GM21717 (cell line): ENCODE results near the gene KCNC1.

Experiments
- ATAC-seq: cut with Tn5 transposase; IDR thresholded peaks from one replicate; pipeline ENCODE4 v1.9.1; 2021; ENCODE audit warnings: mild to moderate bottlenecking, moderate library complexity; ENCODE audit not compliant: unreplicated experiment

KCNC1 gene

DNA sequence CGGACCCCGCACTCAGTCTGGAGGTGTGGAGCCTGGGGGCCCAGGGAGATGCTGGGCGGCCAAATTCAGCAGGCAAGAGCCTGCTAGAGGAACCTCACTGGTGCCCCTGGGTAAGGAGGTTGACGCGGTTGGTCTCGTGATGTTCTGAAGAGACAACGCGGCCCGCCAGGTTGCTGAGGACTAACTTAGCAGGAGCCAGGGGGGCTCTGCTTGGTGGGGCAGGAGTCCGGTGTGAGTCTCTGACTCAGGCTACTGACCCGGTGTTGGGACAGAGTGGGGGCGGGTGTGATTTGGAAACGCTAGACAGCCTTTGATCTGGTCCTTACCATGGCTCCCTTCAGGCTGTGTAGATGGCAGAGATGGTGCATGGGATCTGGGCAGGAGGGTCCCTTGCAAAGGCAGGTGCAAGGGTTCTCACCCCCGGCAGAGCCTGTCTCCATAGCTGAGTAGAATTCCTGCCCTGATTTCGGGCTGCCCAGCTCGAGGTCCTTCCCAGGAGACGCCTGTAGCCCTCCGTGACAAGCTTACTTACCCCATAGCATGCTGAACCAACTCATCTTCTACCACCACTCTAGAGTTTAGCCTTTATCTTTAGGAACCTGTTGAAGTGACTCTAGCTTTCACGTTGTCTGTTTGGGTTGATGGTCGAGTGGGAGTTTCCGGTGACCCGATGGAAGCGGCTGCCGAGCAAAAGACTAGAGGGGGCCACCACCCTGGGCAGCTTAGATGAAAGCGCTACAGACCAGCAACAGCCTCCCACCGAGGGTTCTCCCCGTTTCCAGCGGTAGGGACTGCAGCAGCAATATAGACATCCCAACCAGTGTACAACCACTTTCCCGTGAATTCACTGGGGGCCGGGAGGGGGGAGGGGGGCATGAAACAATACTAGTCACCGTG lies 38.4 kb downstream of the KCNC1 start:
- ATAC-seq, result no peak

- ATAC-seq, result no peak
Observed at GRCh38 chr11:17773674-17774073, 39.1 kb downstream of the KCNC1 start.

GRCh38 chr11:17774232-17775034 lies 39.9 kb downstream of the KCNC1 start:
- no peak for ATAC-seq

DNA sequence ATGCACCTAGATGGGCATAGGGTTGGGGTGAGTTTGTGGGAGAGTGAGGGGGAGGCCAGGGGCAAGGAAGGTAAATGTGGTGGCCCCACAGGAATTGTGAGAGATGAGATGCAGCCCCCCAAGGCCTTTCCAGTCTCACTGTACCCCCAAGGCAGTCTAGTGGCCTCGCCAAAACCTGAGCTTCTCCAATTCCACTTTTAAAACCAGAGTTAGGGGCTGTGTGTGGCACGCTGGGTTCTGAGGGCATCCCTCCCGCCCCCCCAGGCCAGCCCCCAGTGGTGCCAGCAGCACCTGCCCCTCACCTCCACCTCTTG lies 40.4 kb downstream of the KCNC1 start:
- no peak for ATAC-seq

DNA sequence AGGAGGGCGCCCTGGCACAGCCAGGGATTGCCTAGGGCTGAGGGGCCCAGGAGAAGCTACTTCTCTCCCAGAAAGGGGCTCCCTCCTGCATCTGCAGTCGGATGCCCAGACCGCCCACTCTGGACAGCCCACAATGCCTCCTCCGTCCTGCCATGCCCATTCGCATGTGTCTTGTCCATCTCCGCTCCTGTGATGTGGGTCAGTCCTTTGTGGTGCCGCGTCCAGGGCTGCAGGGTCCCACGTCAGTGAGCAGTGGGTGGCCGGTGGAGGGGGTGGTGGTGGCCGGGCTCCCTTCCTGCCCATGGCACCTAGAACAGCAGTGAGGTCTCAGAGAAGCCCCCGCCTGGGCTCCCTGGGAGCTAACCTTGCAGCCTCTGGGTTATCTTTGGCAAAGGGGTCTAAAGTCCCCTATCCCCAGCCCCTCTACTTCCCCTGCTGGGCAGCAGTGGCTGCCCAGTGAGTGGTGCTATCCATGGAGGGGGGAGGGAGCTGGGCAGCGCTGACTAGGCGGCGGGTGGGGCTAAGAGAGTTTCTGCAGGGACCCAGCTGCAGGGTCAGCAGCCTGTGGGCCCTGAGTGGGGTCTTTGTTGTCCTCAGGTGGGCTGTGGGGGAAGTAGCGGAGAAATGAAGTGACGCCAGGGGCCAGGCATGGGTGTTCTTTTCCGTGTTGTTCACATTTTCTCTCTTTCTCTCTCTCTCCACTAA lies 41.1 kb downstream of the KCNC1 start:
- ATAC-seq, result no peak

GRCh38 chr11:17776212-17776875 lies 41.8 kb downstream of the KCNC1 start:
- ATAC-seq, result no peak

GRCh38 chr11:17777086-17777737 lies 42.6 kb downstream of the KCNC1 start:
- ATAC-seq, result no peak

GRCh38 chr11:17777738-17778091 lies 43.1 kb downstream of the KCNC1 start:
- no peak for ATAC-seq

GRCh38 chr11:17778352-17778751 lies 43.8 kb downstream of the KCNC1 start:
- ATAC-seq, result no peak

- ATAC-seq, result no peak
Observed at GRCh38 chr11:17778956-17779860, 44.6 kb downstream of the KCNC1 start.

DNA sequence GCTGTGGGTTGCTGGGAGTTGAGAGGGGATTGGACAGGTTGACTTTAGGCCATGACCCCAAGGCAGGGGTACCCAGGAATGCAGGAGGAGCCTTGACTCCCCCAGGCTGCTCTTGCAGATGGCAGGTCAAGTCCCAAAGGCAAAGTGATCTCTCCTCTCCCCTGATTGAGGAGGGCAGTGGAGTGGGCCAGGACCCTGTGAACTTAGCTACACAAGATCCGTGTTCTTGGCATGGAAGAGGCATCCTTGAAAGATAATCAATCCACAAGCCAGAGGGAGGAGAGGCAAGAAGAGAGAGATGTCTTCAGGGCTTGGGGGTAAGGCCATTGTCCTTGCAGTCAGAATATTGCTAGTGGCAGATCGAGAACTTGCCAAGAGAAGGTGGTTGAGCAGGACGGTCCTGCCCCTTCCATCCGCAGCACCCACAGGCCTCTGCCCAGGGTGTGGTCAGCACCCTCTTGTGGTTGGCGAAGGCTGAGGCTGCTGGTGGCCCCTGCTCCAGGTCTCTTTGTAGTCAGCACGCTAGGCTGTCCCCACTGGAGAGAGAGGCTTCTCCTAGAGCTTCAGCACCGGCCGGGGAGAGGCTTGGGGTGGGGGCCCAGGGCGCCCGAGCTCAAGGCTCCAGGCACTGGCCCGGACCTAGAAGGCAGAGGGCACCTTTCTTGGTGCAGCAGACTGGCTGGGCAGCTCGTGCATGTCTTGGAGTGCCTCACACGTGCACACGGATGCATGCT lies 45.4 kb downstream of the KCNC1 start:
- ATAC-seq, result no peak

GRCh38 chr11:17780668-17781067 lies 46.1 kb downstream of the KCNC1 start:
- ATAC-seq, result no peak

GRCh38 chr11:17781221-17781620 lies 46.6 kb downstream of the KCNC1 start:
- ATAC-seq, result no peak

DNA sequence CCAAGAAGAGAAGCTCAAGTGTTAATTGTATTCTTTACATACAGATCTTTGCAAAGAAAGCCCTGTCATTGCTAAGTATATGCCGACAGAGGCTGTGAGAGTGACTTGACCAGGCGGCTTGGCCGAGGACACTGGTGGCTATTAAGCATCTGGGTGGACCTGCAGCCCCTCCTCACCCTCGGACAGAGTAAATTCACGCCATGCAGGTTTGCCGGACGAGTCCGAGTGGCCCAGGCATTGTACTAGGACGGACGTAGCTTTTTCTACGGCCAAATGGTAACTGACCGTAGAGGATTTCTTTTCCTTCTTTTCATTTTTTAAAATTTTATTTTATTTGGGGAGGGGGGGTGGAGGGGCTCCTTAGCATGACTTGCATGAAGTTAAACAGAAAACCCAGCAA lies 47.0 kb downstream of the KCNC1 start:
- ATAC-seq, result no peak

GRCh38 chr11:17782145-17782544 lies 47.6 kb downstream of the KCNC1 start:
- ATAC-seq, result no peak

DNA sequence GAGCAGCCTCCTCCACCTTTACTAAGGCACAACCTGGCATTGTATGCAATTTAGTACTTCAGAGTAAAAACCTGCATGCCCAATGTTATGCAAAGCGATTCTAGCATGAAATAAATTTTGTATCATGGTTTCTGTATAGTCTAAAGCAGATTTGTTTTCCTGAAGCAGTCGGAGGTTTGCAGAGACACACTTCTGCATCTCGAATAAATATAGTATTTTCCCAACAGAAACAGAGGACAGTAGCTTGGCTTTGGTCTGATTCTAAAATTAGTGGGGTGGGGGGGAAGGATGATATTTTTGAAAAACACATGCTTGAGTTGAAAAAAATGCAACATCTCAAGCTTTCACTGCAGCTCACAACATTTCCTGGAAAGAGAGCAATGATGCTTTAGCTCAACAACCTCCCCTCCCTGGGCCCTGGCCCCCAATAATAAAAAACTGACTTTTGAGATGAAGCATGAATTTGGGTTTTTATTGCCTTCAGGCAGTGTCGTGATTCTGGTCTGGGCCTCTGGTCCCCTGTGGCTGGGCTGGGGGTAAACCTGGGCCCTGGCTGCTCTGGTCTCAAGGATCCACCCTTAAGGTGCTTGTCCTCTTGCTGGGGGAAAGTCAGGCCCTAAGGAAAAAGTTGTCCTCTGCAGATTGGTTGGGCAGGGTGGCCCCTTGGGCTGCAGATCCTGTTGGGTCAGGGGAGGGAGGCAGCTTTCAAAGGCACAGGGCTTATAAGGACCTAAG lies 48.2 kb downstream of the KCNC1 start:
- no peak for ATAC-seq

DNA sequence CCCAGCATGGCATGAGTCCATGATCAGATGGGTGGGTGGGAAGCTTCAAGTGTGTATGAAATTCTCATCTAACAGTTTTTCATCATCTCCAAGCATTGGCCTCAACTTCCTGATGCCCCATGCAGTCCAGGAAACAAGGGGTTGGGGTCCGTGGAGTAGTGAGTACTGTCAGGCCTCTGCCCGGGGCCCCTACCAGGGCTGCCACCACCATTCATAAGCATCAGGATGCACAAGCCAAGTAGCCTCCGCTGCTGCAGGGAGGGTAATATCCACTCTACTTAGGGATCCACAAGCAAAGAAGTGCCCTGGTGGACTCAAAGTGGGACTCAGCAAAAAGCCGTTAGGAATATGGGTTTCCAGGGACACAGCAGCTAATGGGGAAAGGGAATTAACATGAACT lies 49.3 kb downstream of the KCNC1 start:
- ATAC-seq, result no peak

DNA sequence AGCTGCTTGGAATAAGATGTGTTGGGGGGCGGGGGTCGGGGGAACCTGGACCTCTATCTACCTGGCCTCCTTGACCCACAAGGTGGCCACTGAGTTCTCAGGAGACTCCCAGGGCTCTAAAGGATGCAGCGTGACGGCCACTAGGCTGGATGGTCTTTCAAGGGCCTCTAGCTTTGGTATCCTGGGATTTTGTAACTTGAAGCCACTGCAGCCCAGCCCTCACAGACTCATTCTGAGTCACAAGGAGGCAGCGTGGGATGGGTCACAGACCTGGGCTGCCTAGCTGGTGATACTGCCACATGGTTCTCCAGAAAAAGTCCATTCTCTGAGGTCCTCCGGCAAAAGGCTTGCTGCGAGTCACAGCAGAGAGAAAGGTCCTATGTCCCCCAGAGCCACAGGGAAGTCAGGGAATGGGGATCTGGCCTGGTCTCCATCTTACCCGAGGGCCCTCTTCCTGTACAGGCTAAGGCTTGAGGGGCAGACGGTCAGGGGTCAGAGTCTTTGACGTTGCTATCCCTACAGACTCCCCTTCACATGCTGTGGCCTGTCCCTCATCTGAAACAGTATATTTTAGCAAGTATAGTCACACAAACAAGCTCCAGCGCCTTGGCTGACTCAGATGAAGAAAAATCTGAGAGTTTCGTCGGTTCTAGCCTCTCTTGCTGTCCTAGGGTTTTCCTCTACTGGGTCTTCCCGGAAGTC lies 52.4 kb downstream of the KCNC1 start:
- ATAC-seq, result no peak
